Parathyroid adenoma (tissue), 2 donors: ENCODE results near the gene MBOAT1.

ENCODE experiments used
- H2AFZ ChIP-seq: fragments of 300-600 bp; sonication (generic); one replicate; pipeline ENCODE4 v1.7.0; 2017; ENCODE audit warnings: antibody characterized with exemption, mild to moderate bottlenecking
- H3K27ac ChIP-seq: fragments of 300-600 bp; sonication (generic); one replicate; pipeline ENCODE4 v1.7.0; 2017
- H3K27me3 ChIP-seq: fragments of 300-600 bp; sonication (generic); one replicate; pipeline ENCODE4 v1.7.0; 2017; ENCODE audit warnings: low read length; ENCODE audit not compliant: control insufficient read depth, insufficient read depth
- H3K36me3 ChIP-seq: fragments of 300-600 bp; sonication (generic); one replicate; pipeline ENCODE4 v1.7.0; 2017; ENCODE audit warnings: low read length; ENCODE audit not compliant: control insufficient read depth, insufficient read depth
- H3K4me1 ChIP-seq: fragments of 300-600 bp; sonication (generic); one replicate; pipeline ENCODE4 v1.7.0; 2017; ENCODE audit warnings: control low read depth
- H3K4me2 ChIP-seq: fragments of 300-600 bp; sonication (generic); one replicate; pipeline ENCODE4 v1.7.0; 2017; ENCODE audit warnings: low read length
- H3K4me3 ChIP-seq: fragments of 300-600 bp; sonication (generic); one replicate; pipeline ENCODE4 v1.7.0; 2017; ENCODE audit warnings: low read depth, low read length
- H3K79me2 ChIP-seq: fragments of 300-600 bp; sonication (generic); one replicate; pipeline ENCODE4 v1.7.0; 2017; ENCODE audit warnings: control low read depth
- H3K9ac ChIP-seq: fragments of 300-600 bp; sonication (generic); one replicate; pipeline ENCODE4 v1.7.0; 2017; ENCODE audit warnings: mild to moderate bottlenecking
- H3K9me3 ChIP-seq: fragments of 300-600 bp; sonication (generic); one replicate; pipeline ENCODE4 v1.7.0; 2017; ENCODE audit warnings: low read length; ENCODE audit not compliant: control insufficient read depth
- TF ChIP-seq, protein P1 (sequence below): fragments of 300-600 bp; sonication (generic); IDR thresholded peaks from one replicate; pipeline ENCODE4 v1.7.0; 2017; ENCODE audit warnings: antibody characterized with exemption, mild to moderate bottlenecking
- donor health status: primary hyperparathyroidism.

MBOAT1 gene

DNA sequence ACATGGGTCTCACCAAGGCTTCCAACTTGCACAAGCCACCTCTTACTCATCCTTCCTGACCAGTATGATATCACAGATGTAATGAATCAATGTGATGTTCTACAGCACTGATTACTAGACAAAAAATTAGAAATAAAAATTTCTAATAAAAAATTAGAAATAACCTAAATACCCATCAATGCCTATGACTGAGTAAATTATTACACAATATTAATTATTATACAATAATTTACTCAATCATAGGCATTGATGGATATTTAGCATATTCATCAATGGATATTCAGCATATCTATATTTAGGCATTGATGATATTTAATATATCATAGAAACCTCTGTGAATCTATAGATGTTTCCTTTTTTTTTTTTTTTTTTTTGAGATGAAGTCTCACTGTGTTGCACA lies 43.2 kb upstream of the MBOAT1 start:
- Histone ChIP-seq H3K9ac (no peak overlapping the region), H3K4me2 (no peak overlapping the region), H3K9me3 (no peaks in the 10 kb centered on the region), H2AFZ (no peak overlapping the region), H3K27ac (no peak overlapping the region), H3K4me3 (no peak overlapping the region), H3K79me2 (no peaks in the 10 kb centered on the region), H3K4me1 (no peaks in the 10 kb centered on the region), H3K27me3 (no peaks in the 10 kb centered on the region), H3K36me3 (no peaks in the 10 kb centered on the region)
- TF ChIP-seq, protein P1, sequence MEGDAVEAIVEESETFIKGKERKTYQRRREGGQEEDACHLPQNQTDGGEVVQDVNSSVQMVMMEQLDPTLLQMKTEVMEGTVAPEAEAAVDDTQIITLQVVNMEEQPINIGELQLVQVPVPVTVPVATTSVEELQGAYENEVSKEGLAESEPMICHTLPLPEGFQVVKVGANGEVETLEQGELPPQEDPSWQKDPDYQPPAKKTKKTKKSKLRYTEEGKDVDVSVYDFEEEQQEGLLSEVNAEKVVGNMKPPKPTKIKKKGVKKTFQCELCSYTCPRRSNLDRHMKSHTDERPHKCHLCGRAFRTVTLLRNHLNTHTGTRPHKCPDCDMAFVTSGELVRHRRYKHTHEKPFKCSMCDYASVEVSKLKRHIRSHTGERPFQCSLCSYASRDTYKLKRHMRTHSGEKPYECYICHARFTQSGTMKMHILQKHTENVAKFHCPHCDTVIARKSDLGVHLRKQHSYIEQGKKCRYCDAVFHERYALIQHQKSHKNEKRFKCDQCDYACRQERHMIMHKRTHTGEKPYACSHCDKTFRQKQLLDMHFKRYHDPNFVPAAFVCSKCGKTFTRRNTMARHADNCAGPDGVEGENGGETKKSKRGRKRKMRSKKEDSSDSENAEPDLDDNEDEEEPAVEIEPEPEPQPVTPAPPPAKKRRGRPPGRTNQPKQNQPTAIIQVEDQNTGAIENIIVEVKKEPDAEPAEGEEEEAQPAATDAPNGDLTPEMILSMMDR = no peak

DNA sequence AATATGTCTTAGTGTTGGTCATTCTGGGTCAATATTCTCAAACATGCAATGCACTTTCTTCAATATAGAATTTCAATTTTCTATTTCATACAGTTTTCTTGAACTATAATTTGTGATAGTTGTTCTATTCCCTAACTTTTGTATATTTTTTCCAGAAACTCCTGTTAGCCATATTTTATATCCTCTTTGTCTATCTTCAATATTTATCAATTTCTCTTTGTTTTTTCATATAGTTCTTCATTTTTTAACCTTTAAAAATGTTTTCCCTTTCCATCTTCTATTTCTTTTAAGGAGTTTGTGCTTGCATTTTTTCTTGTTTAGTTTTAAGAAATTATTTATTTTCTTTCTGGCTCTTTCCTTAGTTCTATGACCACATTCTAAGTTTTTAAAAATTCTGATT lies 42.0 kb upstream of the MBOAT1 start:
- H3K36me3 ChIP-seq = no peaks in the 10 kb centered on the region
- H3K9ac ChIP-seq = no peak overlapping the region
- TF ChIP-seq, protein P1 = no peak
- no peaks in the 10 kb centered on the region for H3K27me3 ChIP-seq
- no peak overlapping the region for H2AFZ ChIP-seq
- H3K4me2 ChIP-seq = no peak overlapping the region
- no peak overlapping the region for H3K27ac ChIP-seq
- H3K79me2 ChIP-seq = no peaks in the 10 kb centered on the region
- no peak overlapping the region for H3K4me3 ChIP-seq
- no peaks in the 10 kb centered on the region for H3K4me1 ChIP-seq
- no peaks in the 10 kb centered on the region for H3K9me3 ChIP-seq

DNA sequence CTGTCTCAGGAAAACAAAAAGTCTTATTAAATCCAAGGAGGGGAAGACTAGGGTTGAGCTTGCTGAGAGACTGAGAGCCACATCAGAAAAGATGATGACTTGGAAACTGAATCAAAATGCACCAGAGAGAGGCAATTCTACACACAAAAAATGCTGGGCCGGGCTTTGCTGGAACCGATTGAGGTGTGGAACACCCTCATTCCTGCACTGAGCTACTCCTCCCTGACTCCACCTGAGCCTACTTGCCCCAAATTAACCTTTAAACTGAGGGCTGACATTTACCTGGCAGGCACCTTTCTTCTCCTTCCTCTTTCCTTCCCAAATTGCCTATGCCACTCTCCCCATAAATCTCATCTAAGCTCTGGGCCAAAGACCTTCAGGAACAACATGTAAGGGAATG lies 40.8 kb upstream of the MBOAT1 start:
- H3K9ac ChIP-seq = no peak overlapping the region
- no peak overlapping the region for H2AFZ ChIP-seq
- no peaks in the 10 kb centered on the region for H3K79me2 ChIP-seq
- no peak overlapping the region for H3K4me3 ChIP-seq
- H3K36me3 ChIP-seq = no peaks in the 10 kb centered on the region
- H3K9me3 ChIP-seq = no peaks in the 10 kb centered on the region
- TF ChIP-seq, protein P1 = no peak
- no peaks in the 10 kb centered on the region for H3K27me3 ChIP-seq
- no peaks in the 10 kb centered on the region for H3K4me1 ChIP-seq
- no peak overlapping the region for H3K4me2 ChIP-seq
- H3K27ac ChIP-seq = no peak overlapping the region

- Histone ChIP-seq H3K79me2 (no peaks in the 10 kb centered on the region), H3K4me1 (no peaks in the 10 kb centered on the region), H3K27me3 (no peaks in the 10 kb centered on the region), H3K9me3 (no peaks in the 10 kb centered on the region), H3K36me3 (no peaks in the 10 kb centered on the region), H3K4me3 (no peak overlapping the region), H3K27ac (no peak overlapping the region), H3K4me2 (no peak overlapping the region), H3K9ac (no peak overlapping the region), H2AFZ (no peak overlapping the region)
- TF ChIP-seq, protein P1 = no peak
Observed at GRCh38 chr6:20252311-20252710, 40.0 kb upstream of the MBOAT1 start.

- no peaks in the 10 kb centered on the region for H3K4me1 ChIP-seq
- TF ChIP-seq, protein P1 = no peak
- H3K27ac ChIP-seq = no peak overlapping the region
- H3K79me2 ChIP-seq = no peaks in the 10 kb centered on the region
- H3K9me3 ChIP-seq = no peaks in the 10 kb centered on the region
- H3K36me3 ChIP-seq = no peaks in the 10 kb centered on the region
- no peak overlapping the region for H3K9ac ChIP-seq
- H3K27me3 ChIP-seq = no peaks in the 10 kb centered on the region
- H3K4me2 ChIP-seq = no peak overlapping the region
- no peak overlapping the region for H2AFZ ChIP-seq
- no peak overlapping the region for H3K4me3 ChIP-seq
Observed at GRCh38 chr6:20251525-20251924, 39.3 kb upstream of the MBOAT1 start.
